K562 (cell line): ENCODE results near the gene OSBPL1A. TPM values are rescaled to one million over a fixed set of nuclear protein-coding genes. Genes with fewer than 3 reads are reported as not detected.

Experiments
- ATAC-seq: fragments of 200-7000 bp; cut with Tn5 transposase; 3 replicates; pipeline ENCODE4 v1.9.1; 2020; ENCODE audit warnings: moderate library complexity
- BruUV-seq: library from RNA; stranded (reverse); fragments of 400-500 nt; replicated peaks from 2 replicates; lab custom pipeline; 2021; lab: Mats Ljungman, UMichigan
- CTCF ChIA-PET: fragments of 300-600 bp; formaldehyde crosslinking; extraction: SDS; loops from one replicate; lab custom pipeline; 2021; ENCODE audit warnings: low intra/inter-chr PET ratio; lab: Yijun Ruan, JAX
- POLR2A ChIA-PET: fragments of 300-600, 350-650 bp; sonication (Branson Sonifier 250); formaldehyde crosslinking; extraction: SDS; loops from one replicate; lab custom pipeline; 2021; ENCODE audit warnings: antibody characterized with exemption, inconsistent platforms; lab: Yijun Ruan, JAX
- DNase-seq, 4 experiments: peaks; one replicate each; pipeline versions ENCODE4 v3.0.0 to v3.0.0-alpha.2; 2011 to 2018; ENCODE audit warnings: low spot score in 3 of 4, mixed read lengths in 3 of 4; ENCODE audit errors: extremely low read depth in 1 of 4
- FAIRE-seq: peaks from 2 replicates; lab custom pipeline; 2011; peaks lifted over from hg19 to GRCh38; lab: Jason Lieb, UNC
- H2AFZ ChIP-seq: 2 replicates; pipeline ENCODE4 v1.6.0; 2011; ENCODE audit warnings: low read depth, low read length, control low read depth, inconsistent platforms
- H3K27ac ChIP-seq: fragments of 200-600 bp; 3 replicates; pipeline ENCODE4 v1.8.0; 2011; ENCODE audit warnings: low read depth, mild to moderate bottlenecking, control low read depth, inconsistent platforms, low read length, moderate library complexity, mixed read lengths; ENCODE audit errors: extremely low read depth
- H3K27me3 ChIP-seq, 2 experiments: fragments of 300-600 bp in 1 of 2; 2 replicates in 1 of 2; 3 replicates in 1 of 2; pipeline versions ENCODE4 v1.6.0 to v1.8.0; 2011; ENCODE audit warnings: inconsistent platforms in 2 of 2, low read length in 2 of 2, mild to moderate bottlenecking in 1 of 2, mixed read lengths in 1 of 2, moderate library complexity in 1 of 2; ENCODE audit not compliant: control insufficient read depth in 2 of 2, insufficient read depth in 2 of 2
- H3K36me3 ChIP-seq: fragments of 300-600 bp; 3 replicates; pipeline ENCODE4 v1.8.0; 2011; ENCODE audit warnings: mild to moderate bottlenecking, low read length, inconsistent platforms; ENCODE audit not compliant: control insufficient read depth, insufficient read depth
- H3K4me1 ChIP-seq, 2 experiments: fragments of 200-600 bp in 1 of 2; replicated peaks in 1 of 2; 2 replicates in 1 of 2; 3 replicates in 1 of 2; pipeline versions ENCODE4 v1.5.1 to v1.8.0; 2011; ENCODE audit warnings: inconsistent platforms in 2 of 2, low read length in 2 of 2, mild to moderate bottlenecking in 1 of 2, mixed read lengths in 1 of 2, moderate library complexity in 1 of 2; ENCODE audit not compliant: control insufficient read depth in 2 of 2, insufficient read depth in 2 of 2
- H3K4me2 ChIP-seq: 2 replicates; pipeline ENCODE4 v1.6.1; 2011; ENCODE audit warnings: low read length, control low read depth, inconsistent platforms, mixed read lengths; ENCODE audit not compliant: insufficient read depth
- H3K4me3 ChIP-seq: fragments of 200-600 bp; sonication (generic), shearing (Covaris generic); 2 replicates; pipeline ENCODE4 v1.5.1; 2016; ENCODE audit warnings: control low read depth, inconsistent platforms
- H3K79me2 ChIP-seq: fragments of 200-600 bp; 3 replicates; pipeline ENCODE4 v1.8.0; 2011; ENCODE audit warnings: low read length, inconsistent platforms; ENCODE audit not compliant: control insufficient read depth, insufficient read depth
- H3K9ac ChIP-seq, 2 experiments: 2 replicates each; pipeline versions ENCODE4 v1.6.0 to v1.6.1; 2011; ENCODE audit warnings: low read depth in 2 of 2, low read length in 2 of 2, control low read depth in 1 of 2, inconsistent platforms in 1 of 2, mild to moderate bottlenecking in 1 of 2, mixed read lengths in 1 of 2; ENCODE audit not compliant: insufficient read depth in 1 of 2
- H3K9me1 ChIP-seq: one replicate; pipeline ENCODE4 v1.6.0; 2011; ENCODE audit warnings: inconsistent platforms, mild to moderate bottlenecking, low read length, moderate library complexity; ENCODE audit not compliant: control insufficient read depth, insufficient read depth
- H3K9me3 ChIP-seq: replicated peaks from 2 replicates; pipeline ENCODE4 v1.5.1; 2011; ENCODE audit warnings: low read depth, low read length, inconsistent platforms; ENCODE audit not compliant: control insufficient read depth, insufficient read depth
- H4K20me1 ChIP-seq: replicated peaks from 2 replicates; pipeline ENCODE4 v1.6.1; 2011; ENCODE audit warnings: low read length, inconsistent platforms, mixed read lengths; ENCODE audit not compliant: control insufficient read depth, insufficient read depth
- BRCA1 ChIP-seq, 2 experiments: fragments of 450-650 bp in 1 of 2; sonication (generic) in 1 of 2; formaldehyde crosslinking in 1 of 2; IDR thresholded peaks; 2 replicates each; pipeline versions ENCODE4 v1.5.0 to v1.6.1; 2017 to 2020; ENCODE audit warnings: mild to moderate bottlenecking in 1 of 2, missing genetic modification reagents in 1 of 2
- BRF1 ChIP-seq: IDR thresholded peaks from 3 replicates; pipeline ENCODE4 v1.6.1; 2011; ENCODE audit warnings: borderline replicate concordance, mild to moderate bottlenecking; ENCODE audit not compliant: insufficient read length; ENCODE audit errors: extremely low read depth
- ETV6 ChIP-seq, 3 experiments: fragments of 150-350 bp in 1 of 3; sonication (generic) in 1 of 3; formaldehyde crosslinking in 1 of 3; IDR thresholded peaks; 2 replicates each; pipeline versions ENCODE4 v1.6.1 to v1.8.0; 2014 to 2022; ENCODE audit warnings: borderline replicate concordance in 2 of 3, low read depth in 2 of 3, antibody characterized with exemption in 1 of 3, low read length in 1 of 3, mild to moderate bottlenecking in 1 of 3, missing genetic modification reagents in 1 of 3
- GTF2F1 ChIP-seq: IDR thresholded peaks from 2 replicates; pipeline ENCODE4 v1.6.1; 2011; ENCODE audit warnings: low read depth, low read length, improper control_type of control experiment
- HIVEP1 ChIP-seq: fragments of 250-450 bp; sonication (Bioruptor Pico); IDR thresholded peaks from 2 replicates; pipeline ENCODE4 v1.4.0; 2020; ENCODE audit warnings: mild to moderate bottlenecking
- NFXL1 ChIP-seq: fragments of 450-650 bp; formaldehyde crosslinking; IDR thresholded peaks from 2 replicates; pipeline ENCODE4 v1.4.0; 2021; ENCODE audit warnings: mild to moderate bottlenecking
- PHF20 ChIP-seq: fragments of 450-650 bp; IDR thresholded peaks from 2 replicates; pipeline ENCODE4 v1.6.1; 2018; ENCODE audit not compliant: partially characterized antibody
- PML ChIP-seq: IDR thresholded peaks from 2 replicates; pipeline ENCODE4 v1.6.1; 2012; ENCODE audit warnings: low read length, inconsistent platforms
- PTRF ChIP-seq: fragments of 450-650 bp; IDR thresholded peaks from 2 replicates; pipeline ENCODE4 v1.6.1; 2016; ENCODE audit warnings: mild to moderate bottlenecking, missing genetic modification characterization, missing compliant biosample characterization
- RBM22 ChIP-seq: fragments of 200-400 bp; formaldehyde crosslinking; IDR thresholded peaks from 2 replicates; pipeline ENCODE4 v1.6.1; 2018; ENCODE audit warnings: low read length, low read depth; ENCODE audit not compliant: poor library complexity, severe bottlenecking
- SREBF1 ChIP-seq: fragments of 150-350 bp; IDR thresholded peaks from 2 replicates; pipeline ENCODE4 v1.6.1; 2014; ENCODE audit warnings: antibody characterized with exemption, low read depth, low read length, borderline replicate concordance
- SRSF7 ChIP-seq: fragments of 200-400 bp; formaldehyde crosslinking; optimal IDR thresholded peaks from 2 replicates; pipeline ENCODE3; 2017; ENCODE audit warnings: mild to moderate bottlenecking, low read depth, low read length
- TFAP4 ChIP-seq: sonication (generic); formaldehyde crosslinking; IDR thresholded peaks from 2 replicates; pipeline ENCODE4 v1.8.0; 2022; ENCODE audit warnings: missing genetic modification reagents, mild to moderate bottlenecking, moderate library complexity, borderline replicate concordance
- THAP7 ChIP-seq: fragments of 250-450 bp; sonication (Bioruptor Pico); IDR thresholded peaks from 2 replicates; pipeline ENCODE4 v1.5.0; 2021
- USF1 ChIP-seq: sonication (generic); formaldehyde crosslinking; IDR thresholded peaks from 2 replicates; pipeline ENCODE4 v1.9.0; 2022; ENCODE audit warnings: mild to moderate bottlenecking, missing genetic modification reagents
- ZNF589 ChIP-seq: fragments of 200-800 bp; sonication (Bioruptor generic); IDR thresholded peaks from 2 replicates; pipeline ENCODE4 v1.6.1; 2016; ENCODE audit warnings: low read depth, missing genetic modification characterization, missing compliant biosample characterization
- WGBS: fragments of 100-300 bp; shearing (Covaris generic); methylation state at CpG from one replicate; pipeline ENCODE4 v1.1.6; 2016; ENCODE audit warnings: low coverage, mixed read lengths; ENCODE audit not compliant: insufficient coverage; ENCODE audit errors: missing lambda C conversion rate; 5-methylcytosine and 5-hydroxymethylcytosine counted together
- in situ Hi-C: fragments of 300-500 bp; cut with MboI; formaldehyde crosslinking; loops from 4 replicates; pipeline ENCODE4 v1.15.0; 2018; ENCODE audit warnings: inconsistent platforms, mixed read lengths
- intact Hi-C: fragments of 100-400 bp; cut with micrococcal nuclease; formaldehyde crosslinking; loops from 2 replicates; pipeline ENCODE4 v1.14.2; 2022
- polyA plus RNA-seq, 8 experiments: library from polyadenylated mRNA; depleted of rRNA in 4 of 8; stranded (reverse) in 5 of 8; unstranded in 3 of 8; fragments of >200 nt; fragmentation: Nextera tagmentation in 2 of 8; fragmentation: Illumina TruSeq in 1 of 8; extraction: Ambion mirVana in 2 of 8; extraction: Trizol in 1 of 8; gene quantifications; 2 replicates each; pipeline versions ENCODE4 v1.2.1 to v1.2.3, GENCODE V29; 2011 to 2014; ENCODE audit warnings: inconsistent platforms in 1 of 8, missing spikeins in 1 of 8
- total RNA-seq, 7 experiments: library from RNA; depleted of rRNA in 6 of 7; stranded (reverse); fragments of >200 nt in 6 of 7; fragmentation: Illumina TruSeq in 2 of 7; extraction: Trizol in 2 of 7; gene quantifications; 2 replicates each; pipeline versions ENCODE4 v1.2.1 to v1.2.3, GENCODE V29; 2011 to 2021; ENCODE audit warnings: low replicate concordance in 1 of 7
- TF ChIP-seq, protein P1 (sequence below): fragments of 450-650 bp; IDR thresholded peaks from 2 replicates; pipeline ENCODE4 v1.6.1; 2016; ENCODE audit warnings: borderline replicate concordance

The OSBPL1A gene
- total and polyA plus RNA-seq, 9 of the 15 experiments (the other 6 are each of a cell fraction or from before 2014, with no cell fraction given) = 0.40 to 0.49 TPM; not detected in 7

GRCh38 chr18:24199372-24199962 lies 198.2 kb downstream of the OSBPL1A start (continued):
- TF ChIP-seq, protein P1, sequence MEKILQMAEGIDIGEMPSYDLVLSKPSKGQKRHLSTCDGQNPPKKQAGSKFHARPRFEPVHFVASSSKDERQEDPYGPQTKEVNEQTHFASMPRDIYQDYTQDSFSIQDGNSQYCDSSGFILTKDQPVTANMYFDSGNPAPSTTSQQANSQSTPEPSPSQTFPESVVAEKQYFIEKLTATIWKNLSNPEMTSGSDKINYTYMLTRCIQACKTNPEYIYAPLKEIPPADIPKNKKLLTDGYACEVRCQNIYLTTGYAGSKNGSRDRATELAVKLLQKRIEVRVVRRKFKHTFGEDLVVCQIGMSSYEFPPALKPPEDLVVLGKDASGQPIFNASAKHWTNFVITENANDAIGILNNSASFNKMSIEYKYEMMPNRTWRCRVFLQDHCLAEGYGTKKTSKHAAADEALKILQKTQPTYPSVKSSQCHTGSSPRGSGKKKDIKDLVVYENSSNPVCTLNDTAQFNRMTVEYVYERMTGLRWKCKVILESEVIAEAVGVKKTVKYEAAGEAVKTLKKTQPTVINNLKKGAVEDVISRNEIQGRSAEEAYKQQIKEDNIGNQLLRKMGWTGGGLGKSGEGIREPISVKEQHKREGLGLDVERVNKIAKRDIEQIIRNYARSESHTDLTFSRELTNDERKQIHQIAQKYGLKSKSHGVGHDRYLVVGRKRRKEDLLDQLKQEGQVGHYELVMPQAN = no peak
- TF ChIP-seq BRF1 (no peak), SRSF7 (no peak), ETV6 (IDR thresholded peaks at IDR 0.05; ENCODE audit: borderline replicate concordance in 1 of 2, low read depth in 2 of 2, low read length in 1 of 2) (no peak), ETV6 (CRISPR knock-in tag; IDR thresholded peaks at IDR 0.05; ENCODE audit: borderline replicate concordance) (no peak), PML (no peak), PTRF (tag) (no peak)

GRCh38 chr18:24198461-24198860 lies 199.2 kb downstream of the OSBPL1A start:
- H3K9me1 ChIP-seq = no peaks in the 10 kb centered on the region
- CTCF ChIA-PET = no interaction called here
- BruUV-seq = no TSS peak
- 3% methylated on average over 9 of the region's 9 CpGs for WGBS
- H3K9me3 ChIP-seq = no peaks in the 10 kb centered on the region
- H3K27ac ChIP-seq = no peak overlapping the region
- H3K27me3 ChIP-seq = peaks cover 0 to 2% of the 10 kb centered on the region in 2 experiments; a peak in 2 of 5 replicates
- POLR2A ChIA-PET = interaction anchor here (0.9 kb wide), 1 partner anchor 67 kb away, joined by 3 read pairs; no protein-coding TSS in a partner anchor
- H3K4me3 ChIP-seq = no peak overlapping the region
- FAIRE-seq (no peak), DNase-seq (no peak), ATAC-seq (no peak)
- intact Hi-C loops = no loop called here
- no peak overlapping the region for H3K4me2 ChIP-seq
- in situ Hi-C loops = no loop called here
- no peaks in the 10 kb centered on the region for H4K20me1 ChIP-seq
- no peaks in the 10 kb centered on the region for H3K36me3 ChIP-seq
- H3K79me2 ChIP-seq = no peaks in the 10 kb centered on the region
- H3K4me1 ChIP-seq = no peaks in the 10 kb centered on the region
- H2AFZ ChIP-seq = no peak overlapping the region
- H3K9ac ChIP-seq = no peak overlapping the region
- TF ChIP-seq PHF20 (no peak), TFAP4 (no peak), GTF2F1 (no peak), HIVEP1 (no peak), SREBF1 (no peak), NFXL1 (no peak), ZNF589 (CRISPR knock-in tag) (no peak), RBM22 (no peak), USF1 (no peak), THAP7 (CRISPR knock-in tag) (no peak), BRCA1 (IDR thresholded peaks at IDR 0.05) (no peak), BRCA1 (CRISPR knock-in tag; IDR thresholded peaks at IDR 0.05) (no peak)
